Measurements from ENCODE around the gene SRD5A1.

The SRD5A1 gene

GRCh38 chr5:6720561-6720921 is 87.3 kb downstream of the SRD5A1 start:
- Histone ChIP-seq H3K4me3 (ENCODE audit: low read length in 2 of 2) (no peak overlapping the region), H3K27me3 (ENCODE audit: control insufficient read depth in 3 of 3, insufficient read depth in 3 of 3, low read depth in 1 of 3, low read length in 3 of 3) (no peaks in the 10 kb centered on the region), H3K18ac (ENCODE audit: low read length) (no peak overlapping the region), H3K4ac (ENCODE audit: low read length) (no peak overlapping the region), H2AK5ac (ENCODE audit: low read depth, low read length) (no peak overlapping the region), H2BK12ac (ENCODE audit: low read length) (no peak overlapping the region), H3K9me3 (replicated peaks in 1 of 2; ENCODE audit: control insufficient read depth in 2 of 2, insufficient read depth in 1 of 2, low read depth in 1 of 2, low read length in 2 of 2) (no peaks in the 10 kb centered on the region), H2BK5ac (ENCODE audit: low read length) (no peak overlapping the region), H3K79me1 (ENCODE audit: low read depth, low read length) (peaks cover 17% of the 10 kb centered on the region), H3K27ac (replicated peaks; ENCODE audit: low read length) (no peak overlapping the region), H2AFZ (ENCODE audit: low read length) (no peak overlapping the region), H4K8ac (ENCODE audit: low read depth, low read length) (no peak overlapping the region), H3K36me3 (replicated peaks in 1 of 2; ENCODE audit: control insufficient read depth in 2 of 2, insufficient read depth in 2 of 2, low read length in 2 of 2) (peaks cover 9 to 70% of the 10 kb centered on the region in 2 donors), H3K23ac (ENCODE audit: low read depth, low read length, poor library complexity) (no peak overlapping the region), H3K4me1 (ENCODE audit: control insufficient read depth in 2 of 2, insufficient read depth in 1 of 2, low read depth in 1 of 2, low read length in 2 of 2) (peaks cover 11 to 12% of the 10 kb centered on the region in 2 donors), H2BK15ac (ENCODE audit: low read length) (no peak overlapping the region), H3K4me2 (ENCODE audit: insufficient read depth, low read length, poor library complexity, severe bottlenecking) (no peak overlapping the region), H3K9ac (ENCODE audit: low read depth, low read length, poor library complexity) (no peak overlapping the region), H4K91ac (ENCODE audit: low read depth, low read length, poor library complexity) (no peak overlapping the region), H3K14ac (ENCODE audit: low read length) (no peak overlapping the region), H2BK120ac (ENCODE audit: low read depth, low read length) (no peak overlapping the region)
- no peak for DNase-seq (ENCODE audit: low spot score)
- no CpG with 5 or more reads among the region's 6 CpGs for WGBS, 2 donors (ENCODE audit: extremely low coverage in 2 of 2, insufficient read length in 2 of 2, insufficient replicate concordance in 1 of 2)

GRCh38 chr5:6721442-6721841 is 88.2 kb downstream of the SRD5A1 start:
- no peak overlapping the region for H3K27ac ChIP-seq (replicated peaks; ENCODE audit: low read length)
- no peak overlapping the region for H3K14ac ChIP-seq (ENCODE audit: low read length)
- H3K27me3 ChIP-seq (ENCODE audit: control insufficient read depth in 3 of 3, insufficient read depth in 3 of 3, low read depth in 1 of 3, low read length in 3 of 3) = no peaks in the 10 kb centered on the region
- peaks cover 12% of the 10 kb centered on the region for H3K79me1 ChIP-seq (ENCODE audit: low read depth, low read length)
- no peaks in the 10 kb centered on the region for H3K9me3 ChIP-seq (replicated peaks in 1 of 2; ENCODE audit: control insufficient read depth in 2 of 2, insufficient read depth in 1 of 2, low read depth in 1 of 2, low read length in 2 of 2)
- WGBS, 2 donors (ENCODE audit: extremely low coverage in 2 of 2, insufficient read length in 2 of 2, insufficient replicate concordance in 1 of 2) = no CpG with 5 or more reads among the region's 4 CpGs
- no peak overlapping the region for H3K9ac ChIP-seq (ENCODE audit: low read depth, low read length, poor library complexity)
- H2BK120ac ChIP-seq (ENCODE audit: low read depth, low read length) = no peak overlapping the region
- peaks cover 7 to 69% of the 10 kb centered on the region in 2 donors for H3K36me3 ChIP-seq (replicated peaks in 1 of 2; ENCODE audit: control insufficient read depth in 2 of 2, insufficient read depth in 2 of 2, low read length in 2 of 2)
- H3K18ac ChIP-seq (ENCODE audit: low read length) = no peak overlapping the region
- H4K91ac ChIP-seq (ENCODE audit: low read depth, low read length, poor library complexity) = no peak overlapping the region
- no peak overlapping the region for H4K8ac ChIP-seq (ENCODE audit: low read depth, low read length)
- H3K4me1 ChIP-seq (ENCODE audit: control insufficient read depth in 2 of 2, insufficient read depth in 1 of 2, low read depth in 1 of 2, low read length in 2 of 2) = peaks cover 4% of the 10 kb centered on the region in 2 donors
- H2AK5ac ChIP-seq (ENCODE audit: low read depth, low read length) = no peak overlapping the region
- DNase-seq (ENCODE audit: low spot score) = no peak
- no peak overlapping the region for H2BK5ac ChIP-seq (ENCODE audit: low read length)
- no peak overlapping the region for H3K23ac ChIP-seq (ENCODE audit: low read depth, low read length, poor library complexity)
- H2BK12ac ChIP-seq (ENCODE audit: low read length) = no peak overlapping the region
- no peak overlapping the region for H3K4me3 ChIP-seq (ENCODE audit: low read length in 2 of 2)
- no peak overlapping the region for H3K4me2 ChIP-seq (ENCODE audit: insufficient read depth, low read length, poor library complexity, severe bottlenecking)
- H2AFZ ChIP-seq (ENCODE audit: low read length) = no peak overlapping the region
- H2BK15ac ChIP-seq (ENCODE audit: low read length) = no peak overlapping the region
- H3K4ac ChIP-seq (ENCODE audit: low read length) = no peak overlapping the region

- no peaks in the 10 kb centered on the region for H3K27me3 ChIP-seq (ENCODE audit: control insufficient read depth in 3 of 3, insufficient read depth in 3 of 3, low read depth in 1 of 3, low read length in 3 of 3)
- H2BK5ac ChIP-seq (ENCODE audit: low read length) = no peak overlapping the region
- no peak overlapping the region for H3K18ac ChIP-seq (ENCODE audit: low read length)
- no peak overlapping the region for H3K27ac ChIP-seq (replicated peaks; ENCODE audit: low read length)
- no peak overlapping the region for H4K8ac ChIP-seq (ENCODE audit: low read depth, low read length)
- peaks cover 7 to 65% of the 10 kb centered on the region in 2 donors for H3K36me3 ChIP-seq (replicated peaks in 1 of 2; ENCODE audit: control insufficient read depth in 2 of 2, insufficient read depth in 2 of 2, low read length in 2 of 2)
- H2BK15ac ChIP-seq (ENCODE audit: low read length) = no peak overlapping the region
- peaks cover 2% of the 10 kb centered on the region in 2 donors for H3K4me1 ChIP-seq (ENCODE audit: control insufficient read depth in 2 of 2, insufficient read depth in 1 of 2, low read depth in 1 of 2, low read length in 2 of 2)
- no peak overlapping the region for H3K4me3 ChIP-seq (ENCODE audit: low read length in 2 of 2)
- no peak overlapping the region for H3K23ac ChIP-seq (ENCODE audit: low read depth, low read length, poor library complexity)
- H2AFZ ChIP-seq (ENCODE audit: low read length) = no peak overlapping the region
- H3K79me1 ChIP-seq (ENCODE audit: low read depth, low read length) = peaks cover 17% of the 10 kb centered on the region
- no peak overlapping the region for H4K91ac ChIP-seq (ENCODE audit: low read depth, low read length, poor library complexity)
- no peak overlapping the region for H2BK12ac ChIP-seq (ENCODE audit: low read length)
- no peak overlapping the region for H3K14ac ChIP-seq (ENCODE audit: low read length)
- H3K4ac ChIP-seq (ENCODE audit: low read length) = no peak overlapping the region
- WGBS, 2 donors (ENCODE audit: extremely low coverage in 2 of 2, insufficient read length in 2 of 2, insufficient replicate concordance in 1 of 2) = no CpG with 5 or more reads among the region's 6 CpGs
- DNase-seq (ENCODE audit: low spot score) = no peak
- H2AK5ac ChIP-seq (ENCODE audit: low read depth, low read length) = no peak overlapping the region
- no peaks in the 10 kb centered on the region for H3K9me3 ChIP-seq (replicated peaks in 1 of 2; ENCODE audit: control insufficient read depth in 2 of 2, insufficient read depth in 1 of 2, low read depth in 1 of 2, low read length in 2 of 2)
- no peak overlapping the region for H3K9ac ChIP-seq (ENCODE audit: low read depth, low read length, poor library complexity)
- H2BK120ac ChIP-seq (ENCODE audit: low read depth, low read length) = no peak overlapping the region
- H3K4me2 ChIP-seq (ENCODE audit: insufficient read depth, low read length, poor library complexity, severe bottlenecking) = no peak overlapping the region
These were observed 88.8 kb downstream of the SRD5A1 start for GRCh38 chr5:6722015-6722414.

DNA sequence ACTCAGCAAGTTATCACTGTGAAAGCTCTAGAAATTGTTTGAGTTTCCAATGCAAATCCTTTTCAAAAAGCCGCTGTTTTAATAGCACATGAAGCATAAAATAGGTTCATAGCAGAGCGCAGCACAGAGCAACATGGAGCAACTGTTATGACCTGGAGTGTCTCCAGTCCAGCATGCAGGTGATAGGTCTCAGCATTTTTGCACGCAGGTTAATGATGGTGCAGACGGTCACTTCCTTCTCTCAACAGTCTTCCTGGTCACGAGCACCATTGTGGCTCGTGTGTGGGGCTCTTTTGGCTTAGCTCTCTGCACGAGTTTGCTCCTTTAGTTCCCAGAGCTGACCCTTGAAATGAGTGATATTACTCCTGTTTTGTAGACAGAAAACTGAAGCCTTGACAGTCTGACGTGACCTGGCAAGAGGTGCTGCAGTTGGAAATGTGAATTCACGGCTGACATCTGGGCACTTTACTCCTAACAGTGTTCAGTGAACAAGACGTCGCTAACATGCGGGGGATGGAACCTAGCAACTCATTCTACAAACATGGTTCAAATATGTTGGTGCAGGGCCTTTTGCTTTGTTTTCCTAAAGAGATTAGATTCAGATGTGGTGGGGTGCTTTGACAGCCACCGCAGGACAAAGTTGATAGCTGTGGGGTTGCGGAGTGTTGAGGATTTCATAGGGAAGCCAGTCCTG is 90.0 kb downstream of the SRD5A1 start:
- no peak overlapping the region for H3K23ac ChIP-seq (ENCODE audit: low read depth, low read length, poor library complexity)
- H3K4me2 ChIP-seq (ENCODE audit: insufficient read depth, low read length, poor library complexity, severe bottlenecking) = no peak overlapping the region
- DNase-seq (ENCODE audit: low spot score) = no peak
- H3K18ac ChIP-seq (ENCODE audit: low read length) = no peak overlapping the region
- peaks cover 14% of the 10 kb centered on the region for H3K79me1 ChIP-seq (ENCODE audit: low read depth, low read length)
- H3K4ac ChIP-seq (ENCODE audit: low read length) = no peak overlapping the region
- no peak overlapping the region for H3K14ac ChIP-seq (ENCODE audit: low read length)
- no CpG with 5 or more reads among the region's 14 CpGs for WGBS, 2 donors (ENCODE audit: extremely low coverage in 2 of 2, insufficient read length in 2 of 2, insufficient replicate concordance in 1 of 2)
- no peak overlapping the region for H2BK5ac ChIP-seq (ENCODE audit: low read length)
- no peaks in the 10 kb centered on the region for H3K27me3 ChIP-seq (ENCODE audit: control insufficient read depth in 3 of 3, insufficient read depth in 3 of 3, low read depth in 1 of 3, low read length in 3 of 3)
- no peak overlapping the region for H3K27ac ChIP-seq (replicated peaks; ENCODE audit: low read length)
- no peak overlapping the region for H4K8ac ChIP-seq (ENCODE audit: low read depth, low read length)
- no peak overlapping the region for H2AFZ ChIP-seq (ENCODE audit: low read length)
- H2BK15ac ChIP-seq (ENCODE audit: low read length) = no peak overlapping the region
- no peak overlapping the region for H2BK120ac ChIP-seq (ENCODE audit: low read depth, low read length)
- H3K9me3 ChIP-seq (replicated peaks in 1 of 2; ENCODE audit: control insufficient read depth in 2 of 2, insufficient read depth in 1 of 2, low read depth in 1 of 2, low read length in 2 of 2) = no peaks in the 10 kb centered on the region
- no peak overlapping the region for H2AK5ac ChIP-seq (ENCODE audit: low read depth, low read length)
- H3K4me3 ChIP-seq (ENCODE audit: low read length in 2 of 2) = no peak overlapping the region
- H3K9ac ChIP-seq (ENCODE audit: low read depth, low read length, poor library complexity) = no peak overlapping the region
- peaks cover 11 to 12% of the 10 kb centered on the region in 2 donors for H3K4me1 ChIP-seq (ENCODE audit: control insufficient read depth in 2 of 2, insufficient read depth in 1 of 2, low read depth in 1 of 2, low read length in 2 of 2)
- H3K36me3 ChIP-seq (replicated peaks in 1 of 2; ENCODE audit: control insufficient read depth in 2 of 2, insufficient read depth in 2 of 2, low read length in 2 of 2) = peaks cover 4 to 52% of the 10 kb centered on the region in 2 donors
- H4K91ac ChIP-seq (ENCODE audit: low read depth, low read length, poor library complexity) = no peak overlapping the region
- H2BK12ac ChIP-seq (ENCODE audit: low read length) = no peak overlapping the region
